LNCAP (cell line): ENCODE data around the gene SLC5A1.

ENCODE experiments used
- CTCF ChIP-seq: fragments of 450-650 bp; IDR thresholded peaks from 2 replicates; pipeline ENCODE4 v1.5.1; 2017; ENCODE audit warnings: mild to moderate bottlenecking

SLC5A1 gene

GRCh38 chr22:32042924-32043323 lies at the start of gene SLC5A1:
Gene SLC5A1 (plus strand): TSS chr22:32043261. CDS start chr22:32043282, 21 bp downstream.
- TF ChIP-seq CTCF, result no peak

GRCh38 chr22:31995046-31995445 lies 48.0 kb upstream of the SLC5A1 start:
- TF ChIP-seq CTCF, result no peak; the same call in 1 of the 2 replicates

GRCh38 chr22:31995807-31996206 lies 47.3 kb upstream of the SLC5A1 start:
- TF ChIP-seq CTCF, result no peak

DNA sequence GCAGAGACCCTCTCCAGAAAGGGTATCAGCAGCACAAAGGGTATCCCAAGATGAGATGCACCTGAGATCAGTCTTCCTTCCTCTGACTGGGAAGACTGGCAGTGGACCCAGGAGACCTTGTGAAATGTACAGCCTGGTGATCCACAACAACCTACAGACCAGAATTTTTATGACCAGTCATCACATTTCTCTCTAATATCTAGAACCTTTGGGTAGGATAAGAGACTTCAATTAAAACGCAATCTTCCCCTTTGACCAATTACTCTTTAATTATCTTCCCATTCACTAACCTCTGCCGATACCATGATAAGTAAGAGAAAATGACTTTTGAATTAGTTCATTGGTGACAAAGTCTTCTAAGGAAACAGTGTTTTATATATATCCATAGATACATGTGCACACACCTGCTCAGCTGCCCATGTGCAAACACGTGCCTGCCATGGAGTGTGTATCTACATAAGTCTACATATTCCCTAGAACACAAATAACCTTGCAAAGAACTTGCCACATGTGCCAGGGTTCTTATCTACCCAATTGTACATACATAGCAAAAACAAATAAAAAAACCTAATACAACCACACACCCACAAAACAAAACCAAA lies 44.2 kb upstream of the SLC5A1 start:
- no peak for TF ChIP-seq CTCF

GRCh38 chr22:32000181-32000580 lies 42.9 kb upstream of the SLC5A1 start:
- TF ChIP-seq CTCF, result no peak

GRCh38 chr22:32005453-32005852 lies 37.6 kb upstream of the SLC5A1 start:
- TF ChIP-seq CTCF, result no peak

GRCh38 chr22:32013200-32013599 lies 29.9 kb upstream of the SLC5A1 start:
- no peak for TF ChIP-seq CTCF

- no peak for TF ChIP-seq CTCF
These were observed 27.0 kb upstream of the SLC5A1 start for GRCh38 chr22:32016081-32016480.
